ENCODE data around the gene ACSM6.
A peak's percentile ranks its signal among the peaks of the same experiment; 100 is the strongest.
"Not testable (repeated sequence)": the region's sequence is repeated elsewhere in the genome, so short reads cannot be mapped to it uniquely, and the experiment has no call there.

Gene ACSM6

DNA sequence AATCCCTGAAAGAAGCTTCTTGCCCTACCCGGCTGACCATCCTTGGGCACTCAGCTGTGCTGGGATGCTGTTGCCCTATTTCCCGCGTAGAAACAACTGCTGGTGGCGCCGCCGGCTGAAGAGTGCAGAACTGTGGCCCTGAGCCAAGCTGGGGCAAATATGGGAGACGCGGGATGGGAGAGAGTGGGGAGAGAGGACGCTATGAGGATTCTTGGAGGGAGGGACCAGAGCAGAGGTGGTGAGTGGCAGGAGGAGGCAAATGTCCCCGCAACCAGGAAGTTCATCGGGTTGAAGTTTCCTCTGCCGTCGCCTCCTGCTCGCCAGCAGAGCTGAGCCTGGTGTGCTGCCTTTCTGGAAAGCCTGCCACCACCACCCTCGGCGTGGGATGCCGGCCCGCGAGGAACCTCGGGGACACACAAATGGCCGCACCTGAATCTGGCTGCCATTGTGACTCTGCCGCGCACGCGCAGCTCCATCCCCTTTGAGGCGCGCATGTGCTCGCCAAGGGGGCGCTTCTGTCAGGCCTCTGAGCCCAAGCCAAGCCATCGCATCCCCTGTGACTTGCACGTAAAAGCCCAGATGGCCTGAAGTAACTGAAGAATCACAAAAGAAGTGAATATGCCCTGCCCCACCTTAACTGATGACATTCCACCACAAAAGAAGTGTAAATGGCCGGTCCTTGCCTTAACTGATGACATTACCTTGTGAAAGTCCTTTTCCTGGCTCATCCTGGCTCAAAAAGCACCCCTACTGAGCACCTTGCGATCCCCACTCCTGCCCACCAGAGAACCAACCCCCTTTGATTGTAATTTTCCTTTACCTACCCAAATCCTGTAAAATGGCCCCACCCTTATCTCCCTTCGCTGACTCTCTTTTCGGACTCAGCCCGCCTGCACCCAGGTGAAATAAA is 36.9 kb downstream of the ACSM6 start:
- H3K4me3 ChIP-seq (ENCODE audit: low read depth in 1 of 2, low read length in 2 of 2) = peak overlapping the region; percentile 68 to 85
- not testable (repeated sequence) for H3K27me3 ChIP-seq (ENCODE audit: control insufficient read depth in 1 of 2, insufficient read depth in 2 of 2, low read length in 2 of 2); H3K9me3 ChIP-seq (ENCODE audit: control insufficient read depth in 1 of 2, low read length in 2 of 2); H3K4me1 ChIP-seq (ENCODE audit: control insufficient read depth in 1 of 2, insufficient read depth in 2 of 2, low read length in 2 of 2); H3K27ac ChIP-seq (ENCODE audit: low read depth, low read length)
- peaks cover 6 to 35% of the 10 kb centered on the region in 2 donors for H3K36me3 ChIP-seq (ENCODE audit: control insufficient read depth in 1 of 2, insufficient read depth in 2 of 2, low read length in 2 of 2)
- peak overlapping the region in 1 of 2 donors; percentile 37 for H3K9ac ChIP-seq (ENCODE audit: low read depth in 1 of 2, low read length in 2 of 2)

DNA sequence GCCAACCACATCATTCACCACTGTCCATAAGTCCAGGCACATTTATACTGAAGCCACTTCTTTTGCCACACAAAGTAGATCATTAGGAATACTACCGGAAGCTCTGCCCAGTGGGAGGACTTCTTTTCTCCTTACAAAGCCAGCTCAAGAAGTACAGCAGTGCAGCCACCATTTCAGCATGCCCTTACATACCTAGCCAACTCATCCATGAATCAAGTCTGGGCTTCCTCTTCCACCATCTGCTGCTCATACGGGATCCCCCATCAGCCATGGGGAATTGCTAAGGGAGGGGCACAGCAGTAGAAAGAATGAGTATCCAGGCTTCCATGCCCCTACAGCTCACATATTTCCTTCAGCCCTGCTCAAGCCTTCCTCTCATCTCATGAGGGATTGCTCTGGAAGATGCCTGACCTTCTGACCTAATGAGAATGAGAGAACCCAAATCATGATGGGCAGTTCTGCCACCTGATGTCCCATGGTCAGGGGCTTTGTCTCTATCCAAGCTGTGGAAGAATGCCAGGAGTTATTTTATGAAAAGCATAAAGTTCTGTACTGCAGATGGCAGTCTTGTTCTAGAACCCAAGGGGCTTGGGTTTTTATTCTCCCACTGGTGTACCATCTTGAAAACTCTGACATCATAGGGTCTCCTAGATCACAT is 39.5 kb downstream of the ACSM6 start:
- no peak overlapping the region for H3K27ac ChIP-seq (ENCODE audit: low read depth, low read length)
- peaks cover 18 to 56% of the 10 kb centered on the region in 2 donors for H3K36me3 ChIP-seq (ENCODE audit: control insufficient read depth in 1 of 2, insufficient read depth in 2 of 2, low read length in 2 of 2)
- peaks cover 3 to 5% of the 10 kb centered on the region in 2 donors for H3K4me1 ChIP-seq (ENCODE audit: control insufficient read depth in 1 of 2, insufficient read depth in 2 of 2, low read length in 2 of 2)
- H3K27me3 ChIP-seq (ENCODE audit: control insufficient read depth in 1 of 2, insufficient read depth in 2 of 2, low read length in 2 of 2) = no peaks in the 10 kb centered on the region
- H3K9ac ChIP-seq (ENCODE audit: low read depth in 1 of 2, low read length in 2 of 2) = no peak overlapping the region
- no peak overlapping the region for H3K4me3 ChIP-seq (ENCODE audit: low read depth in 1 of 2, low read length in 2 of 2)
- no peaks in the 10 kb centered on the region for H3K9me3 ChIP-seq (ENCODE audit: control insufficient read depth in 1 of 2, low read length in 2 of 2)

DNA sequence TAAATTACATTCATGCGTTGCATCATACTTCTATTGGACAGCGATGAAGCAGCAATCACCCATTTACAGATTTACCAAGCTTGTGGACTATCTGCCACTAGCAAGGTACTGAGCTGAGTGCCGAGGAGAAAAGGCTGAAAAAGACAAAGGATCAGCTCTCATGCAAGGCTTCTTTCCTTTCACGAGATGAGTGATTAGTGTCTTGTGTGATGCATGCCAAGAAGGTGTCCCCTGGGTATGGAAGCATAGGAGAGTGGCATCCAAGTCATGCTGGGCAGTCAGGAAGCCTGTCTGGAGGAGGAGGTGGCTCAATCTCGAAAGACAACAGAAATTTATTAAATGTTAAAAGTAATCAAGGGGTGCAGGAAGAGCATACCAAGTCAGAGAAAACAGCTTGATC is 40.9 kb downstream of the ACSM6 start:
- Histone ChIP-seq H3K9ac (ENCODE audit: low read depth in 1 of 2, low read length in 2 of 2) (no peak overlapping the region), H3K4me1 (ENCODE audit: control insufficient read depth in 1 of 2, insufficient read depth in 2 of 2, low read length in 2 of 2) (peaks cover 3 to 5% of the 10 kb centered on the region in 2 donors), H3K36me3 (ENCODE audit: control insufficient read depth in 1 of 2, insufficient read depth in 2 of 2, low read length in 2 of 2) (peaks cover 21 to 61% of the 10 kb centered on the region in 2 donors), H3K4me3 (ENCODE audit: low read depth in 1 of 2, low read length in 2 of 2) (no peak overlapping the region), H3K9me3 (ENCODE audit: control insufficient read depth in 1 of 2, low read length in 2 of 2) (no peaks in the 10 kb centered on the region), H3K27ac (ENCODE audit: low read depth, low read length) (no peak overlapping the region), H3K27me3 (ENCODE audit: control insufficient read depth in 1 of 2, insufficient read depth in 2 of 2, low read length in 2 of 2) (no peaks in the 10 kb centered on the region)

- H3K36me3 ChIP-seq (ENCODE audit: control insufficient read depth in 1 of 2, insufficient read depth in 2 of 2, low read length in 2 of 2) = peaks cover 21 to 67% of the 10 kb centered on the region in 2 donors
- H3K27ac ChIP-seq (ENCODE audit: low read depth, low read length) = no peak overlapping the region
- H3K9ac ChIP-seq (ENCODE audit: low read depth in 1 of 2, low read length in 2 of 2) = no peak overlapping the region
- no peaks in the 10 kb centered on the region for H3K9me3 ChIP-seq (ENCODE audit: control insufficient read depth in 1 of 2, low read length in 2 of 2)
- H3K27me3 ChIP-seq (ENCODE audit: control insufficient read depth in 1 of 2, insufficient read depth in 2 of 2, low read length in 2 of 2) = no peaks in the 10 kb centered on the region
- H3K4me1 ChIP-seq (ENCODE audit: control insufficient read depth in 1 of 2, insufficient read depth in 2 of 2, low read length in 2 of 2) = peaks cover 3 to 5% of the 10 kb centered on the region in 2 donors
- no peak overlapping the region for H3K4me3 ChIP-seq (ENCODE audit: low read depth in 1 of 2, low read length in 2 of 2)
These were observed 41.6 kb downstream of the ACSM6 start for GRCh38 chr10:95235676-95236067.

DNA sequence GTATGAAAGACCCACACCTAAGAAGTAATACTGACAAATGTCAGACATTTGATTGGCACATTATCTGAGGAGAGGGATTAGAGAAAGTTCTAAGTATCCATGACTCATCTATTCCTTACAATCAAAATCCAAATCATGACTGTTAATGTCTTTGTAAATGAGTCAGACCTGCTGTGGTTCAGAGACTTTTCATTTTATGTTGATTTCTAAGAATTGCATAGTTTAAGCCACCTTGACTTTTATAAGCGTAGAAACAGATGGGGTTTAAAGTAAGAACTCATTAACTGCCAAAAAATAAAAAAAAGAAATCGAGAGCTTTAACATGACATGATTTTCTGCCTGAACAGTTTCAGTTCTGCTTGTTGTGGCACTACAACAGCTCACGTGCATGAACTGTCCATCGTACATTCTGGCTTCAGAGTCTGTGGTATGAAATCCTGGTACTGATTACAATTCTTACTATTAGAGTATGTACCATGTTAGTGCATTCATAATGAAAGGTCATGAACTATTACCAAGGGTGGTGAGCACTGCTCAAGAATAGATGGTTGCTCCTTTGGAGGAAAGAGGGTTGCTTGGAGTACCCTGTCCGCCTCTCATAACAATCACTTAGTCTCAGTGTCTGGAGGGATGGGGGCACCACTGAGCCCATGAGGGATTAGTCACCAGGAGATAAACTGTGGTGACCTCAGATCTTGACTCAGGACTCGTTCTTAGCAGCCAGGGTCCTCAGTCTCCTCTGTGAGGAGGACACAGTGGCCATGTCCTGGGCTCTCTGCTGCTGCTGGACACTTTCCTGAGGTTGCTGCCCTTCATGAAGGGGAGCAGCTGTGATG is 42.2 kb downstream of the ACSM6 start:
- H3K4me1 ChIP-seq (ENCODE audit: control insufficient read depth in 1 of 2, insufficient read depth in 2 of 2, low read length in 2 of 2) = peaks cover 3 to 5% of the 10 kb centered on the region in 2 donors
- no peak overlapping the region for H3K27ac ChIP-seq (ENCODE audit: low read depth, low read length)
- no peak overlapping the region for H3K9ac ChIP-seq (ENCODE audit: low read depth in 1 of 2, low read length in 2 of 2)
- no peaks in the 10 kb centered on the region for H3K9me3 ChIP-seq (ENCODE audit: control insufficient read depth in 1 of 2, low read length in 2 of 2)
- no peak overlapping the region for H3K4me3 ChIP-seq (ENCODE audit: low read depth in 1 of 2, low read length in 2 of 2)
- H3K27me3 ChIP-seq (ENCODE audit: control insufficient read depth in 1 of 2, insufficient read depth in 2 of 2, low read length in 2 of 2) = no peaks in the 10 kb centered on the region
- peaks cover 21 to 70% of the 10 kb centered on the region in 2 donors for H3K36me3 ChIP-seq (ENCODE audit: control insufficient read depth in 1 of 2, insufficient read depth in 2 of 2, low read length in 2 of 2)

DNA sequence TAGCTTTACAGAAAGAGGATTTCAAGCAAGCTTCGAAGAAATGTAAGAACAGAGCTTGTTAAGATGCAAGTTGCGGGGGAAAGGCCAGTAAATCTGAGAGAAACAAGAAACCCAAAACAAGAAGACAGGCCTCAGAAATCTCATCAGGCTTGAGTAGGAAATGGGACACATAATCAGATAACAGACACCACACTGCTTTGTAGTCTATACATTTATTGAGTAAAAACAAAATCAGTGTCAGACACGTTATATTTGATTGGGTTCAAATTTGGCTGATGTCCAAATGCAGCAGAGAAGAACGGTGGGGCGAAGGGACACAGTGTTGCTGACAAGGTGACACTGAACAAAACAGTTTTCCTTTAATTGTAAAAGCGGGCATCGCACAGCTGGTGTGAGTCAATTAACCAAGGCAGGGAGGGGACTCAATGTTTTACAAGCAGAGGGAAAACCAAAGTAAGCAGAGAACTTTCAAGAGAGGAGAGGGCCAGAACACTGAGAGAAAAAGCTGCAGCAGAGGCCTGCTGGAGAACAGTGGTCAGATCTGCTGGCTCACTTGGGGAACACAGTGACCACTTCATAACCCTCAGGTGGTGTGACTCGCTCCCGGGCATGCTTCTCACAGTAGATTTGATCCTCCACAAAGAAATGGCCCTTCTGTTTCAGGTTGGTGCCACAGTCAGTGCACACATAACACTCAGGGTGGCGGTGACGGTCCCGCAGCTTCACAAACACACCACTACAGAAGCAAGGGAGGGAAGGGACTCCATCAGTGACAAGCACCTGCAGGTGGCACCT is 43.5 kb downstream of the ACSM6 start:
- H3K27ac ChIP-seq (ENCODE audit: low read depth, low read length) = no peak overlapping the region
- no peak overlapping the region for H3K9ac ChIP-seq (ENCODE audit: low read depth in 1 of 2, low read length in 2 of 2)
- no peaks in the 10 kb centered on the region for H3K9me3 ChIP-seq (ENCODE audit: control insufficient read depth in 1 of 2, low read length in 2 of 2)
- H3K4me3 ChIP-seq (ENCODE audit: low read depth in 1 of 2, low read length in 2 of 2) = no peak overlapping the region
- peaks cover 3 to 5% of the 10 kb centered on the region in 2 donors for H3K4me1 ChIP-seq (ENCODE audit: control insufficient read depth in 1 of 2, insufficient read depth in 2 of 2, low read length in 2 of 2)
- peaks cover 23 to 78% of the 10 kb centered on the region in 2 donors for H3K36me3 ChIP-seq (ENCODE audit: control insufficient read depth in 1 of 2, insufficient read depth in 2 of 2, low read length in 2 of 2)
- no peaks in the 10 kb centered on the region for H3K27me3 ChIP-seq (ENCODE audit: control insufficient read depth in 1 of 2, insufficient read depth in 2 of 2, low read length in 2 of 2)

DNA sequence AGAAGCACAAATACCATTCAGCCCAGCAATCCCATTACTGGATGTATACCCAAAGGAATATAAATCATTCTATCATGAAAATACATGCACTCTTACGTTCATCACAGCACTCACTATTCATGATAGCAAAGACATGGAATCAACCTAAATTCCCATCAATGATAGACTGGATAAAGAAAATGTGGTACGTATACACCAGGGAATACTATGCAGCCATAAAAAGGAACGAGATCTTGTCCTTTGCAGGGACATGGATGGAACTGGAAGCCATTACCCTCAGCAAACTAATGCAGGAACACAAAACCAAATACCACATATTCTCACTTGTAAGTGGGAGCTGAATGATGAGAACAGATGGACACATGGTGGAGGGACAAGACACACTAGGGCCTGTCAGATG is 46.1 kb downstream of the ACSM6 start:
- not testable (repeated sequence) for H3K4me1 ChIP-seq (ENCODE audit: control insufficient read depth in 1 of 2, insufficient read depth in 2 of 2, low read length in 2 of 2); H3K27me3 ChIP-seq (ENCODE audit: control insufficient read depth in 1 of 2, insufficient read depth in 2 of 2, low read length in 2 of 2); H3K27ac ChIP-seq (ENCODE audit: low read depth, low read length); H3K4me3 ChIP-seq (ENCODE audit: low read depth in 1 of 2, low read length in 2 of 2); H3K9me3 ChIP-seq (ENCODE audit: control insufficient read depth in 1 of 2, low read length in 2 of 2); H3K9ac ChIP-seq (ENCODE audit: low read depth in 1 of 2, low read length in 2 of 2)
- H3K36me3 ChIP-seq (ENCODE audit: control insufficient read depth in 1 of 2, insufficient read depth in 2 of 2, low read length in 2 of 2) = peaks cover 23 to 76% of the 10 kb centered on the region in 2 donors

GRCh38 chr10:95240811-95241210 is 46.8 kb downstream of the ACSM6 start:
- no peaks in the 10 kb centered on the region for H3K9me3 ChIP-seq (ENCODE audit: control insufficient read depth in 1 of 2, low read length in 2 of 2)
- H3K9ac ChIP-seq (ENCODE audit: low read depth in 1 of 2, low read length in 2 of 2) = no peak overlapping the region
- H3K36me3 ChIP-seq (ENCODE audit: control insufficient read depth in 1 of 2, insufficient read depth in 2 of 2, low read length in 2 of 2) = peaks cover 27 to 79% of the 10 kb centered on the region in 2 donors
- no peaks in the 10 kb centered on the region for H3K27me3 ChIP-seq (ENCODE audit: control insufficient read depth in 1 of 2, insufficient read depth in 2 of 2, low read length in 2 of 2)
- H3K4me3 ChIP-seq (ENCODE audit: low read depth in 1 of 2, low read length in 2 of 2) = no peak overlapping the region
- H3K4me1 ChIP-seq (ENCODE audit: control insufficient read depth in 1 of 2, insufficient read depth in 2 of 2, low read length in 2 of 2) = peaks cover 3 to 5% of the 10 kb centered on the region in 2 donors
- H3K27ac ChIP-seq (ENCODE audit: low read depth, low read length) = no peak overlapping the region

DNA sequence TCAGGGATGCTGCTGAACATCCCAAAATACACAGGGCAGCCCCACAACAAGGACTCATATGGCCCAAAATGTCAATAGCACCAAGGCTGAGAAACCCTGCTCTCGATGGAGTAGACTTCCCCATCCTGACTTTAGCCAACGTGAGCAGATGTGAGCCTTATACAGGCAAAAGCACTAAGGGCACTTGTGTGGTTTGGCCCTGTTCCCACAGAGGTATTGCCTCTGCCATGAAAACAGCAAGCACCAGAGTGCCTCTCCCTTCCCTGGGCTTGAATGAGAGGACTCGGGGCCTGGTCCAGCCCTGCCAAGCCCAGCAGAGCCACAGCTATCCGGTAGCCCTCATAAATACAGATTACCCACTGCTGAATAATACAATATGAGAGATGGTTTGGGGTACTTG is 47.5 kb downstream of the ACSM6 start:
- Histone ChIP-seq H3K27me3 (ENCODE audit: control insufficient read depth in 1 of 2, insufficient read depth in 2 of 2, low read length in 2 of 2) (no peaks in the 10 kb centered on the region), H3K4me3 (ENCODE audit: low read depth in 1 of 2, low read length in 2 of 2) (no peak overlapping the region), H3K27ac (ENCODE audit: low read depth, low read length) (no peak overlapping the region), H3K9ac (ENCODE audit: low read depth in 1 of 2, low read length in 2 of 2) (no peak overlapping the region), H3K9me3 (ENCODE audit: control insufficient read depth in 1 of 2, low read length in 2 of 2) (no peaks in the 10 kb centered on the region), H3K4me1 (ENCODE audit: control insufficient read depth in 1 of 2, insufficient read depth in 2 of 2, low read length in 2 of 2) (peaks cover 2 to 3% of the 10 kb centered on the region in 2 donors), H3K36me3 (ENCODE audit: control insufficient read depth in 1 of 2, insufficient read depth in 2 of 2, low read length in 2 of 2) (peaks cover 28 to 77% of the 10 kb centered on the region in 2 donors)

All from duodenal mucosa (tissue), 2 donors.